Right lobe of liver (tissue), 6 donors: Measurements from ENCODE around the gene UQCR10. TPM values are rescaled to one million over a fixed set of nuclear protein-coding genes. Genes with fewer than 3 reads are reported as not detected.

Experiments
- ATAC-seq, 4 donors: fragments of 200-7000 bp; cut with Tn5 transposase; one replicate each; pipeline ENCODE4 v1.9.1; 2020; ENCODE audit warnings: mild to moderate bottlenecking in 4 of 4, moderate library complexity in 4 of 4
- DNase-seq, 3 donors: peaks; one replicate each; pipeline ENCODE4 v3.0.0-alpha.2; 2020
- H3K27ac ChIP-seq, 3 donors: fragments of 200-600 bp; one replicate each; pipeline ENCODE4 v1.8.0; 2022
- H3K27me3 ChIP-seq, 2 donors: fragments of 200-600 bp; one replicate each; pipeline ENCODE4 v1.8.0; 2022
- H3K36me3 ChIP-seq, 4 donors: fragments of 200-600 bp; sonication (generic) in 1 of 4; one replicate each; pipeline versions ENCODE4 v1.5.1 to v1.8.0; 2017 to 2022; ENCODE audit warnings: control low read depth in 1 of 4
- H3K4me1 ChIP-seq, 4 donors: fragments of 200-600 bp; sonication (generic) in 1 of 4; one replicate each; pipeline versions ENCODE4 v1.5.1 to v1.8.0; 2017 to 2022; ENCODE audit warnings: control low read depth in 1 of 4
- H3K4me3 ChIP-seq, 3 donors: fragments of 200-600 bp; one replicate each; pipeline ENCODE4 v1.8.0; 2022
- H3K9me3 ChIP-seq, 4 donors: fragments of 200-600 bp; sonication (generic) in 1 of 4; one replicate each; pipeline versions ENCODE4 v1.5.1 to v1.8.0; 2017 to 2022; ENCODE audit warnings: control low read depth in 1 of 4
- CTCF ChIP-seq, 4 donors: fragments of 200-600 bp in 3 of 4; fragments of 450-650 bp in 1 of 4; IDR thresholded peaks; one replicate each; pipeline versions ENCODE4 v1.5.1 to v1.8.0; 2016 to 2022; ENCODE audit warnings: antibody characterized with exemption in 4 of 4, mild to moderate bottlenecking in 2 of 4
- POLR2A ChIP-seq: fragments of 450-650 bp; IDR thresholded peaks from one replicate; pipeline ENCODE4 v1.6.1; 2017; ENCODE audit warnings: antibody characterized with exemption, mild to moderate bottlenecking
- WGBS: methylation state at CpG from one replicate; pipeline ENCODE4 v1.1.6; 2018; ENCODE audit warnings: low coverage, low lambda C conversion rate; ENCODE audit not compliant: insufficient coverage; ENCODE audit errors: missing lambda C conversion rate; 5-methylcytosine and 5-hydroxymethylcytosine counted together
- intact Hi-C, 2 donors: fragments of 100-400 bp; cut with DNase I; formaldehyde crosslinking; loops; one replicate each; pipeline versions ENCODE4 v1.11.2 to v1.14.1; 2022
- total RNA-seq, 6 experiments: library from RNA; depleted of rRNA in 2 of 6; stranded (reverse); fragments of >200 nt in 2 of 6; fragmentation: NEBNext Ultra II Directional in 3 of 6; extraction: Animal tissue kit (Norgen Biotek cat#: 25700) in 3 of 6; gene quantifications; one replicate each; pipeline versions ENCODE4 v1.1.0 to v1.2.4, GENCODE V29; 2016 to 2023
- donor health status: DM: no; HTN: yes; CAD: no.
- donor health status: DM: no; HTN: no; CAD: no.
- donor health status: DM: no; HTN: no; CAD: no.
- donor health status: DM: no; HTN: yes; CAD: no.
- donor health status: DM: no; HTN: yes; CAD: no.

UQCR10 gene
- total RNA-seq, 6 experiments from 2014 or later: 57.4 to 71.6 (median 64.0) TPM

GRCh38 chr22:29734406-29734805, 32.8 kb upstream of the UQCR10 start:
- intact Hi-C loops: no loop called here
- no peaks in the 10 kb centered on the region for H3K9me3 ChIP-seq
- H3K27me3 ChIP-seq: no peaks in the 10 kb centered on the region
- no peak overlapping the region for H3K4me3 ChIP-seq
- H3K36me3 ChIP-seq: no peaks in the 10 kb centered on the region
- TF ChIP-seq POLR2A (no peak), CTCF (IDR thresholded peaks at IDR 0.05) (no peak)
- H3K27ac ChIP-seq: no peak overlapping the region
- ATAC-seq (no peak), DNase-seq (no peak)
- WGBS: 60% methylated on average over 1 of the region's 8 CpGs
- H3K4me1 ChIP-seq: no peaks in the 10 kb centered on the region

GRCh38 chr22:29734838-29735237, 32.3 kb upstream of the UQCR10 start:
- Histone ChIP-seq H3K27me3 (no peaks in the 10 kb centered on the region), H3K36me3 (peaks cover 0 to 3% (median 0%) of the 10 kb centered on the region in 4 donors), H3K4me3 (no peak overlapping the region), H3K9me3 (no peaks in the 10 kb centered on the region), H3K27ac (no peak overlapping the region), H3K4me1 (no peaks in the 10 kb centered on the region)
- DNase-seq: no peak
- TF ChIP-seq POLR2A (no peak), CTCF (IDR thresholded peaks at IDR 0.05) (no peak)
- intact Hi-C loops: no loop called here
- 100% methylated on average over 1 of the region's 9 CpGs for WGBS
- no peak for ATAC-seq

- H3K4me1 ChIP-seq: no peaks in the 10 kb centered on the region
- H3K36me3 ChIP-seq: peaks cover 0 to 9% (median 0%) of the 10 kb centered on the region in 4 donors
- no peak for DNase-seq
- WGBS: no CpG with 5 or more reads among the region's 1 CpG
- no peak for TF ChIP-seq POLR2A
- TF ChIP-seq CTCF (IDR thresholded peaks at IDR 0.05): no peak
- H3K27me3 ChIP-seq: no peaks in the 10 kb centered on the region
- no peak overlapping the region for H3K4me3 ChIP-seq
- no peak for ATAC-seq
- no peak overlapping the region for H3K27ac ChIP-seq
- intact Hi-C loops: no loop called here
- H3K9me3 ChIP-seq: no peaks in the 10 kb centered on the region
Observed at GRCh38 chr22:29735416-29735815, 31.8 kb upstream of the UQCR10 start.

GRCh38 chr22:29737251-29738117, 29.7 kb upstream of the UQCR10 start:
- Histone ChIP-seq H3K27ac (no peak overlapping the region), H3K4me3 (no peak overlapping the region), H3K27me3 (no peaks in the 10 kb centered on the region), H3K36me3 (peaks cover 0 to 10% (median 3%) of the 10 kb centered on the region in 4 donors), H3K4me1 (no peaks in the 10 kb centered on the region), H3K9me3 (no peaks in the 10 kb centered on the region)
- no peak for ATAC-seq
- no peak for DNase-seq
- intact Hi-C loops: no loop called here
- TF ChIP-seq POLR2A: no peak
- TF ChIP-seq CTCF (IDR thresholded peaks at IDR 0.05): no peak
- 96% methylated on average over 13 of the region's 22 CpGs for WGBS
